ENCODE data around the gene SKI.

Gene SKI

DNA sequence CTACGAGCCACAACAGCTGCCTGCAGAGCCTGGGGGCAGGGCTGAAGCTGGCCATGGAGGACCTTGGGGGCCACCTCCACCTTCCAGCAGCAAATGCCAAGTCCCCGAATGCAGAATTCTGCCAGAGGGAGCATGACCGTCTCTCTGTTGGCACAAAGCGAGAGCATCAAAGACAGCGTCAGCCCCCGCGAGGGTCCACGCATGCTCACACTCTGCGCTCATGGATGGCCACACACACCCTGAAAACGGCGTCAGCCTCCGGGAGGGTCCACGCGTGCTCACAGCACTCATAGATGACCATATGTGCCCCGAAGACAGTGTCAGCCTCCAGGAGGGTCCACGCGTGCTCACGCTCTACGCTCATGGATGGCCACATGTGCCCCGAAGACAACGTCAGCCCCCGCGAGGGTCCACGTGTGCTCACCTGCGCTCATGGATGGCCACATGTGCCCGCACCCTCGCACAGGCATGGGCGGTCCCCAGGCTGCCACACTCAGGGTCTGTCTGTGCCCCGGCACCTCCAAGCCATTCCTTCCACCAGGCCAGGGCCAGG is 116.7 kb downstream of the SKI start:
- H3K9me3 Mint-ChIP-seq = no peaks in the 10 kb centered on the region
- H3K4me1 Mint-ChIP-seq = no peaks in the 10 kb centered on the region
- DNase-seq (ENCODE audit: low spot score in 2 of 2) (no peak), ATAC-seq (no peak)
- no peaks in the 10 kb centered on the region for H3K36me3 Mint-ChIP-seq
- H3K27ac Mint-ChIP-seq = no peak overlapping the region
- no peak overlapping the region for H3K4me3 Mint-ChIP-seq

DNA sequence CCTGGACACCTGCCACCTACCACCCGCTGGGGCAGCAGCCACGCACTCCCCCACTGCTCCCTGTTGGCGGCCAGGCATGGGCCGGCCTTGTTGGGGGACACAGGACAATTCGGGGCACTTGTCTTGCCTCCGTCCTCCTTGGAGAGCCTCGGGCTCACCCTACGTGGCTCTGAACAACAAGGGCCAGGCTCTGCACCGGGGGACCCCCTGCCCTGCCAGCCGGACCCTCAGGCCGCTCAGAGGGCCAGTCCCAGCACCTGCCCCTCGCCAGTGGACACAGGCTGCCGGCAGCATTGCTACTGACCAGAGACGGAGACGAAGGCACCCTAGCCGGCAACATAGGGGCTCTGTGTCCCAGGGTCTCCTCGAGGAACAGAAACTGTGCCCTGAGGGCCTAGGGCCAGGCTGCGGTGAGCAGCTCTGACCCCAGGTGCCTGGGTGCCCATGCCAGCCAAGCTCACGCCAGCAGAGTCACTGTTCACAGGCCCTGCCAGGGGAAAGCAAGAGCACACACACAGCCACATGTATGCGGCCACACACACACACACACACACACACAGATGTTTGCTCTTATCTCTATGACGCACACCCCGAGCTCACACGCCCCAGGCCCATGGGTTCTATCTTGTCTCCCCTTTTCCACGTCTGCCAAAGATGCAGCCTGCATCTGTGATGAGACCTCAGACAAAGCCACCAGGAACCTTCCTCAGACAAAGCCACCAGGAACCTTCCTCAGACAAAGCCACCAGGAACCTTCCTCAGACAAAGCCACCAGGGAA is 117.4 kb downstream of the SKI start:
- no peaks in the 10 kb centered on the region for H3K4me1 Mint-ChIP-seq
- no peaks in the 10 kb centered on the region for H3K9me3 Mint-ChIP-seq
- no peak overlapping the region for H3K27ac Mint-ChIP-seq
- DNase-seq (ENCODE audit: low spot score in 2 of 2) (no peak), ATAC-seq (no peak)
- H3K36me3 Mint-ChIP-seq = no peaks in the 10 kb centered on the region
- no peak overlapping the region for H3K4me3 Mint-ChIP-seq

- no peak overlapping the region for H3K27ac Mint-ChIP-seq
- no peak for DNase-seq (ENCODE audit: low spot score in 2 of 2)
- ATAC-seq = no peak
Measured at GRCh38 chr1:2346691-2347408, 118.7 kb downstream of the SKI start.

DNA sequence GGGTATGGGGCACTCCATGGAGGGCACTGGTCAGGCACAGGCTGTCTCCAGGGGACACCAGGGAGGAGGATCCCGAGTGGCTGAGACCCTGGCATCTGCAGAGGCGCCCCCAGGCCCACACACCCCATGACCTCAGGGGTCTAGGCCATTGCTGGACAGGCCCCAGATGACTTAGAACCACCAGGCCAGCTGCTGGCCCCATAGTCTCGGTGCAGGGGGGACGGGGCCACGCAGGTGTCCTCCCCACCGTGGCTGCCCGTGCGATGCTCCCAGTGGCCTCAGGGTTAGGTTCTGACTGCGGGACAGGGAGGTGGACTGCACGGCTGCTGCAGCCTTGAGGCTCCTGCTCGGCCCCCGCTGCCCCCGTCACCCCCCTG is 119.3 kb downstream of the SKI start:
- Mint-ChIP-seq H3K4me1 (no peaks in the 10 kb centered on the region), H3K27ac (no peak overlapping the region), H3K36me3 (no peaks in the 10 kb centered on the region), H3K9me3 (no peaks in the 10 kb centered on the region), H3K4me3 (no peak overlapping the region)
- DNase-seq (ENCODE audit: low spot score in 2 of 2) (no peak), ATAC-seq (no peak)

More at GRCh38 chr1:2346691-2347408, 118.7 kb downstream of the SKI start:
- no peaks in the 10 kb centered on the region for H3K36me3 Mint-ChIP-seq
- no peaks in the 10 kb centered on the region for H3K4me1 Mint-ChIP-seq
- no peak overlapping the region for H3K4me3 Mint-ChIP-seq
- H3K9me3 Mint-ChIP-seq = no peaks in the 10 kb centered on the region

DNA sequence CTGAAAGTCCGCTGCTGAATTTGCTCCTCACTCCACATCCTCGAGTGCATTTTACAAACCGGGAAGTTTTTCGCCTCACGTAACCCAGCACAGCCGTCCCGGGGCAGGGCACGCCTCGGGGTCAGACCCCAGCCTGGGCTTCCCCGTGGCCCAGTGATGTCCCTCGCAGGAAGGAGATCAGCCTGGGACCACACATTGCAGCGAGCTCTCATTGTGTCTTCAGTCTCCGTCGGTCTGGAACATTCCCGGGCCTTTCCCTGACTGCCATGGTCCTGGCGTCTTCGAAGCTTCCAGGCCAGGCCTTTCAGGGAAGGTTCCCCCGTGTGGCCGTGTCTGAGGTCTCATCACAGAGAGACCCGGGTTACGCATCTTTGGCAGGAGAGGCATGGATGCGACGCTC is 119.8 kb downstream of the SKI start:
- Mint-ChIP-seq H3K4me1 (no peaks in the 10 kb centered on the region), H3K4me3 (no peak overlapping the region), H3K9me3 (no peaks in the 10 kb centered on the region), H3K36me3 (no peaks in the 10 kb centered on the region), H3K27ac (no peak overlapping the region)
- DNase-seq (ENCODE audit: low spot score in 2 of 2) (no peak), ATAC-seq (no peak)

- Mint-ChIP-seq H3K9me3 (no peaks in the 10 kb centered on the region), H3K4me1 (no peaks in the 10 kb centered on the region), H3K4me3 (no peak overlapping the region), H3K36me3 (no peaks in the 10 kb centered on the region), H3K27ac (no peak overlapping the region)
- no peak for ATAC-seq
- DNase-seq (ENCODE audit: low spot score in 2 of 2) = no peak
Measured at GRCh38 chr1:2348346-2349325, 120.5 kb downstream of the SKI start.

DNA sequence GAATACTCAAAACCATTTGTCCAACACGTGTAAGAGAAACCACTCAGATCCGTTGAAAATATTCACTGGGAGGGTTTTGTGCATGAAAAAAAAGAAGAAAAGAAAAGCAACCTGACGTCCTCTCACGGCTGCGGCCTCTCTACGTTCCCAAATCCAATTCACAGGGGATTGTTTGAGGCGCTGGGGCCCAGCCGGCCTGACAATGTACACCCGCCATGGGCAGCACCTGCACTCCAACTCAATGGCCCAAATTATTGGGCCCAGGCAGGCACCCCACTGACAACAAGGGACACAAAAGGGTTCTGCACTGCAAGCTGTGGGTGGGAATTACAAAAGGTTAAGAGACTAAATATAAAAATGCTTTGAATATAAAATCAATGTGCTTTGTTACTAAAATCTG is 121.7 kb downstream of the SKI start:
- ATAC-seq = no peak
- Mint-ChIP-seq H3K4me1 (no peaks in the 10 kb centered on the region), H3K27ac (no peak overlapping the region), H3K36me3 (no peaks in the 10 kb centered on the region), H3K4me3 (no peak overlapping the region), H3K9me3 (no peaks in the 10 kb centered on the region)
- DNase-seq (ENCODE audit: low spot score in 2 of 2) = no peak

DNA sequence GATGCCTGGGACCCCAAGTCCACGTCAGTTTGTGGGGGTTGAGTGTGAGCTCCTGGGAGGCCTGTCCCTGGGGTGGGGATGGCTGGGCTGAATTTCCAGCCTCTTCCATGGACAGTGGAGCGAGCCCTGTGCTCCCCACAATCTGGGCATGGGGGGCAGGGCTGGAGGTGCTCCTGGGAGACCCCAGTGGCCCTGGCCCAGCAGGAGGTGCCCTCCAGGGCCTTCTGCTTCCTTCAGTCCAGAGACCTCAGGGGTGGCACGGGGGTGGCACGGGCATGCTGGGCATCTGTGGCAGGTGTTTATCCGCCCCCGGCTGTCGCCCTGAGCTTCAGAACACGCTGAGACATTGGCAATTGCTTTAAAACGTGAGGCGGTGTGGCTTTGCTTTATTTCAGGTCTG is 122.4 kb downstream of the SKI start:
- Mint-ChIP-seq H3K9me3 (no peaks in the 10 kb centered on the region), H3K27ac (no peak overlapping the region), H3K4me1 (no peaks in the 10 kb centered on the region), H3K4me3 (no peak overlapping the region), H3K36me3 (no peaks in the 10 kb centered on the region)
- ATAC-seq (no peak), DNase-seq (ENCODE audit: low spot score in 2 of 2) (no peak)

GRCh38 chr1:2350911-2351655 is 123.0 kb downstream of the SKI start:
- ATAC-seq (no peak), DNase-seq (ENCODE audit: low spot score in 2 of 2) (no peak)
- Mint-ChIP-seq H3K9me3 (no peaks in the 10 kb centered on the region), H3K4me3 (no peak overlapping the region), H3K27ac (no peak overlapping the region), H3K4me1 (no peaks in the 10 kb centered on the region), H3K36me3 (no peaks in the 10 kb centered on the region)

- Mint-ChIP-seq H3K4me1 (no peaks in the 10 kb centered on the region), H3K27ac (no peak overlapping the region), H3K36me3 (no peaks in the 10 kb centered on the region), H3K9me3 (no peaks in the 10 kb centered on the region), H3K4me3 (no peak overlapping the region)
- DNase-seq (ENCODE audit: low spot score in 2 of 2) (no peak), ATAC-seq (no peak)
Measured at GRCh38 chr1:2351723-2352122, 123.6 kb downstream of the SKI start.

GRCh38 chr1:2352341-2352896 is 124.3 kb downstream of the SKI start:
- no peak for ATAC-seq
- no peak for DNase-seq (ENCODE audit: low spot score in 2 of 2)
- H3K27ac Mint-ChIP-seq = no peak overlapping the region

DNA sequence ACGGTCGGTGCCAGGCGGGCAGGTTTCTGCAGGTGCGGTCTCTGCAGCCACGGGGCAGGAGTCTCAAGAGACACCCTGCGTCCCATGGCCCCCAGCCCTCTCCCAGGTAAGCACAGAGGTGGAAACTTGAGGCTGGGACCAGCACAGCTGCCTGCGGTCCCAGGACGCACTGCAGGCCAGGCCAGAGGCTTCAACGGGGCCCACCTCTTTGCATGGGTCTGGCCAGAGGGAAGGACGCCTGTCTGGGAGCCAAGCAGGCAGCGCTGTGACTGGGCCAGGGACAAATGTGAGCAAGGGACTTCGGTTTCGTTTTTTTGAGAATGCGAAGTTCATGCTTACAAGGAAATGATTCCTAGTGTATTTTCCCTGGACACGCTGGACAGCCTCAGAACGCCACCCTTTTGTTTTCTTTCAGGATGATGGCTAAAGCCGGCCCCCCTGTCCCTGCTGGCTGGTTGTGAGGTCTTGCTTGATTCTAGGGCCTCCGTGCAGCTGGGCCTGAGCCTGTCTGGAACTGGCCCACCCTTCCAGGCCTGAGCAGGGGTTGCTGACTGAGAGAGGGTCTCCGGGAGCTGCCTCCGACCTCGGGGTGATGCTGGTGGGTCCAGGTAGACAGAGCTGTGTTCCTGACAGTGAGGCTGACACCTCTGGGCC is 124.9 kb downstream of the SKI start:
- no peaks in the 10 kb centered on the region for H3K4me1 Mint-ChIP-seq
- no peak overlapping the region for H3K27ac Mint-ChIP-seq

More at GRCh38 chr1:2352341-2352896, 124.3 kb downstream of the SKI start:
- no peak overlapping the region for H3K4me3 Mint-ChIP-seq
- H3K36me3 Mint-ChIP-seq = no peaks in the 10 kb centered on the region
- H3K4me1 Mint-ChIP-seq = no peaks in the 10 kb centered on the region
- H3K9me3 Mint-ChIP-seq = no peaks in the 10 kb centered on the region

DNA sequence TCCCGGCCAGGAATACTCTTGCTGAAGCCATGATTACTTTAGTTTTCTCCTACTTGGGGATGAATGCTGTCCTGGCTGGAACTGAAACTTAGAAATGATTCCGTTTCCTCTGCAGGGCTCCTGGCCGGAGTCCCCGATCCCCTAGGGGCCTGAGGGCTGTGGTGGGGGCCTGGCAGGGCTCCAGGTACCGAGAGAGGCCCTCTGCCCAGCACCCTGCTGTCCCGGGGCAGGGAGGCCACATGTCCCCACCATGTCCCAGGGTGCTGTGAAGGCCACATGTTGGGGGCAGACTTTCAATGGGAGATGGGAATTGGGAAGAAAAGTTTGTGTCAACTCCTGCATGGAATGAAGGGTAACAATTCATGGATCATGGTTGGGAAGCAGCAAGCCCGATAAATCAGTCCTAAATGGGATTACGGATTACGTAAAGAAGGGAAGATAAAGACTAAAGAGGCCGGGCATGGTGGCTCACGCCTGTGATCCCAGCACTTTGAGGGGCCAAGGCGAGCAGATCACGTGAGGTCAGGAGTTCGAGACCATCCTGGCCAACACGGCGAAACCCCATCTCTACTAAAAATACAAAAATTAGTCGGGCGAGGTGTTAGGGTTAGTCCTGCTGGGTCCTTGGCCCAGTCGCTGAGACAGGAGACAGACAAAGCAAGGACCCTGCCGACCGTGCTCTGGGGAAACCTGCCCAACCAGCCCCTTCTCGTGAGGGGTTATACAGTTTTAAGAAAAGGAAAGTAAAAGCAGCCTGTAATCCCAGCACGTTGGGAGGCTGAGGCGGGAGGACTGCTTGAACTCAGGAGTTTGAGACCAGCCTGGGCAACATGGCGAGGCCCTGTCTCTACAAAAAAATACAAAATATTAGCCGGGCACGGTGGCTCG is 125.7 kb downstream of the SKI start:
- Mint-ChIP-seq H3K4me1 (no peaks in the 10 kb centered on the region), H3K36me3 (no peaks in the 10 kb centered on the region), H3K27ac (no peak overlapping the region), H3K4me3 (no peak overlapping the region), H3K9me3 (no peaks in the 10 kb centered on the region)
- ATAC-seq (no peak), DNase-seq (ENCODE audit: low spot score in 2 of 2) (no peak)

More for the DNA sequence above, 124.9 kb downstream of the SKI start:
- no peaks in the 10 kb centered on the region for H3K36me3 Mint-ChIP-seq
- no peak for DNase-seq (ENCODE audit: low spot score in 2 of 2)
- ATAC-seq = no peak
- H3K4me3 Mint-ChIP-seq = no peak overlapping the region
- no peaks in the 10 kb centered on the region for H3K9me3 Mint-ChIP-seq

Data from stimulated activated effector memory CD8-positive, alpha-beta T cell treated with anti-CD3 and anti-CD28 coated beads, Interleukin-12 subunit alpha, Interleukin-12 subunit beta, amount 100 ng/mL, for 72 hours (primary cell).